ENCODE data around the gene SMYD3.

The SMYD3 gene

DNA sequence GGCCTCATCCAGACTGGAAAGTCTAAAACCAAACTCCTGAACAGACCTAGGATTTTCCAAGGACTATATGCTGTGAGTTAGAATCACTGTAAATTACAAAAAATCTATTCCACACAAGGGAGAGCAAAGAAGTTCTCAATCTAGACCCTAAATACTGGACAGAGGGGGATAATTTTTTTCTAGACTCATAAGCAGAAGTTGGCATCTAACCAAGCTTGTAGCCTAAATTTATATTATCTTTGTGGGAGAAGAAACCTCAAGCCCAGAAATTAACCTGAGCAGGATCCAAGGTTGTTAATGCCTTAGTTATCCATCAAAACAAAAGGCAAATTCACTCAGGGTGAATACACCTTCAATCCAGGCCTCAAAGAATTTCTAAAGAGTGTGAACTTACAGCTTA, 290.2 kb downstream of the SMYD3 start:
- H3K4me1 ChIP-seq (ENCODE audit: control insufficient read depth, insufficient read depth, low read length) = no peaks in the 10 kb centered on the region
- no peaks in the 10 kb centered on the region for H3K9me3 ChIP-seq (ENCODE audit: control insufficient read depth, insufficient read depth, low read depth, low read length)
- TF ChIP-seq ZNF514 (tag by site-specific recombination; IDR thresholded peaks at IDR 0.05) (no peak), ZNF146 (tag by site-specific recombination; IDR thresholded peaks at IDR 0.05) (no peak), ZNF747 (tag by site-specific recombination; IDR thresholded peaks at IDR 0.05) (no peak), ZNF530 (tag by site-specific recombination; IDR thresholded peaks at IDR 0.05; ENCODE audit: low read depth) (no peak), KLF9 (tag by site-specific recombination; IDR thresholded peaks at IDR 0.05; ENCODE audit: low read depth) (no peak), ZFP69B (tag by site-specific recombination; IDR thresholded peaks at IDR 0.05) (no peak), ZNF777 (tag by site-specific recombination; IDR thresholded peaks at IDR 0.05; ENCODE audit: borderline replicate concordance) (no peak), ZNF707 (tag by site-specific recombination; IDR thresholded peaks at IDR 0.05) (no peak), ZSCAN23 (tag by site-specific recombination; IDR thresholded peaks at IDR 0.05) (no peak), ZNF529 (tag by site-specific recombination; IDR thresholded peaks at IDR 0.05; ENCODE audit: insufficient replicate concordance) (no peak), ZNF155 (tag by site-specific recombination; IDR thresholded peaks at IDR 0.05) (no peak), SALL2 (tag by site-specific recombination; IDR thresholded peaks at IDR 0.05; ENCODE audit: borderline replicate concordance) (no peak)
- TF ChIP-seq, protein P1, sequence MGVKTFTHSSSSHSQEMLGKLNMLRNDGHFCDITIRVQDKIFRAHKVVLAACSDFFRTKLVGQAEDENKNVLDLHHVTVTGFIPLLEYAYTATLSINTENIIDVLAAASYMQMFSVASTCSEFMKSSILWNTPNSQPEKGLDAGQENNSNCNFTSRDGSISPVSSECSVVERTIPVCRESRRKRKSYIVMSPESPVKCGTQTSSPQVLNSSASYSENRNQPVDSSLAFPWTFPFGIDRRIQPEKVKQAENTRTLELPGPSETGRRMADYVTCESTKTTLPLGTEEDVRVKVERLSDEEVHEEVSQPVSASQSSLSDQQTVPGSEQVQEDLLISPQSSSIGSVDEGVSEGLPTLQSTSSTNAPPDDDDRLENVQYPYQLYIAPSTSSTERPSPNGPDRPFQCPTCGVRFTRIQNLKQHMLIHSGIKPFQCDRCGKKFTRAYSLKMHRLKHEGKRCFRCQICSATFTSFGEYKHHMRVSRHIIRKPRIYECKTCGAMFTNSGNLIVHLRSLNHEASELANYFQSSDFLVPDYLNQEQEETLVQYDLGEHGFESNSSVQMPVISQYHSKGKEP (tag by site-specific recombination; IDR thresholded peaks at IDR 0.05) = no peak
- TF ChIP-seq, protein P2, sequence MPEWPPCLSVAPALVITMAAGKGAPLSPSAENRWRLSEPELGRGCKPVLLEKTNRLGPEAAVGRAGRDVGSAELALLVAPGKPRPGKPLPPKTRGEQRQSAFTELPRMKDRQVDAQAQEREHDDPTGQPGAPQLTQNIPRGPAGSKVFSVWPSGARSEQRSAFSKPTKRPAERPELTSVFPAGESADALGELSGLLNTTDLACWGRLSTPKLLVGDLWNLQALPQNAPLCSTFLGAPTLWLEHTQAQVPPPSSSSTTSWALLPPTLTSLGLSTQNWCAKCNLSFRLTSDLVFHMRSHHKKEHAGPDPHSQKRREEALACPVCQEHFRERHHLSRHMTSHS (tag by site-specific recombination; IDR thresholded peaks at IDR 0.05) = no peak
- TF ChIP-seq, protein P3, sequence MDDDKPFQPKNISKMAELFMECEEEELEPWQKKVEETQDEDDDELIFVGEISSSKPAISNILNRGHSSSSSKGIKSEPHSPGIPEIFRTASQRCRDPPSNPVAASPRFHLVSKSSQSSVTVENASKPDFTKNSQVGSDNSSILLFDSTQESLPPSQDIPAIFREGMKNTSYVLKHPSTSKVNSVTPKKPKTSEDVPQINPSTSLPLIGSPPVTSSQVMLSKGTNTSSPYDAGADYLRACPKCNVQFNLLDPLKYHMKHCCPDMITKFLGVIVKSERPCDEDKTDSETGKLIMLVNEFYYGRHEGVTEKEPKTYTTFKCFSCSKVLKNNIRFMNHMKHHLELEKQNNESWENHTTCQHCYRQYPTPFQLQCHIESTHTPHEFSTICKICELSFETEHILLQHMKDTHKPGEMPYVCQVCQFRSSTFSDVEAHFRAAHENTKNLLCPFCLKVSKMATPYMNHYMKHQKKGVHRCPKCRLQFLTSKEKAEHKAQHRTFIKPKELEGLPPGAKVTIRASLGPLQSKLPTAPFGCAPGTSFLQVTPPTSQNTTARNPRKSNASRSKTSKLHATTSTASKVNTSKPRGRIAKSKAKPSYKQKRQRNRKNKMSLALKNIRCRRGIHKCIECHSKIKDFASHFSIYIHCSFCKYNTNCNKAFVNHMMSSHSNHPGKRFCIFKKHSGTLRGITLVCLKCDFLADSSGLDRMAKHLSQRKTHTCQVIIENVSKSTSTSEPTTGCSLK (tag by site-specific recombination; IDR thresholded peaks at IDR 0.05) = no peak
- TF ChIP-seq, protein P4, sequence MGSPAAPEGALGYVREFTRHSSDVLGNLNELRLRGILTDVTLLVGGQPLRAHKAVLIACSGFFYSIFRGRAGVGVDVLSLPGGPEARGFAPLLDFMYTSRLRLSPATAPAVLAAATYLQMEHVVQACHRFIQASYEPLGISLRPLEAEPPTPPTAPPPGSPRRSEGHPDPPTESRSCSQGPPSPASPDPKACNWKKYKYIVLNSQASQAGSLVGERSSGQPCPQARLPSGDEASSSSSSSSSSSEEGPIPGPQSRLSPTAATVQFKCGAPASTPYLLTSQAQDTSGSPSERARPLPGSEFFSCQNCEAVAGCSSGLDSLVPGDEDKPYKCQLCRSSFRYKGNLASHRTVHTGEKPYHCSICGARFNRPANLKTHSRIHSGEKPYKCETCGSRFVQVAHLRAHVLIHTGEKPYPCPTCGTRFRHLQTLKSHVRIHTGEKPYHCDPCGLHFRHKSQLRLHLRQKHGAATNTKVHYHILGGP (tag by site-specific recombination; IDR thresholded peaks at IDR 0.05) = no peak
- TF ChIP-seq, protein P5, sequence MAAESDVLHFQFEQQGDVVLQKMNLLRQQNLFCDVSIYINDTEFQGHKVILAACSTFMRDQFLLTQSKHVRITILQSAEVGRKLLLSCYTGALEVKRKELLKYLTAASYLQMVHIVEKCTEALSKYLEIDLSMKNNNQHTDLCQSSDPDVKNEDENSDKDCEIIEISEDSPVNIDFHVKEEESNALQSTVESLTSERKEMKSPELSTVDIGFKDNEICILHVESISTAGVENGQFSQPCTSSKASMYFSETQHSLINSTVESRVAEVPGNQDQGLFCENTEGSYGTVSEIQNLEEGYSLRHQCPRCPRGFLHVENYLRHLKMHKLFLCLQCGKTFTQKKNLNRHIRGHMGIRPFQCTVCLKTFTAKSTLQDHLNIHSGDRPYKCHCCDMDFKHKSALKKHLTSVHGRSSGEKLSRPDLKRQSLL (tag by site-specific recombination; IDR thresholded peaks at IDR 0.05) = no peak
- TF ChIP-seq, protein P6, sequence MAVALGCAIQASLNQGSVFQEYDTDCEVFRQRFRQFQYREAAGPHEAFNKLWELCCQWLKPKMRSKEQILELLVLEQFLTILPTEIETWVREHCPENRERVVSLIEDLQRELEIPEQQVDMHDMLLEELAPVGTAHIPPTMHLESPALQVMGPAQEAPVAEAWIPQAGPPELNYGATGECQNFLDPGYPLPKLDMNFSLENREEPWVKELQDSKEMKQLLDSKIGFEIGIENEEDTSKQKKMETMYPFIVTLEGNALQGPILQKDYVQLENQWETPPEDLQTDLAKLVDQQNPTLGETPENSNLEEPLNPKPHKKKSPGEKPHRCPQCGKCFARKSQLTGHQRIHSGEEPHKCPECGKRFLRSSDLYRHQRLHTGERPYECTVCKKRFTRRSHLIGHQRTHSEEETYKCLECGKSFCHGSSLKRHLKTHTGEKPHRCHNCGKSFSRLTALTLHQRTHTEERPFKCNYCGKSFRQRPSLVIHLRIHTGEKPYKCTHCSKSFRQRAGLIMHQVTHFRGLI (tag by site-specific recombination; IDR thresholded peaks at IDR 0.05) = no peak
- TF ChIP-seq, protein P7, sequence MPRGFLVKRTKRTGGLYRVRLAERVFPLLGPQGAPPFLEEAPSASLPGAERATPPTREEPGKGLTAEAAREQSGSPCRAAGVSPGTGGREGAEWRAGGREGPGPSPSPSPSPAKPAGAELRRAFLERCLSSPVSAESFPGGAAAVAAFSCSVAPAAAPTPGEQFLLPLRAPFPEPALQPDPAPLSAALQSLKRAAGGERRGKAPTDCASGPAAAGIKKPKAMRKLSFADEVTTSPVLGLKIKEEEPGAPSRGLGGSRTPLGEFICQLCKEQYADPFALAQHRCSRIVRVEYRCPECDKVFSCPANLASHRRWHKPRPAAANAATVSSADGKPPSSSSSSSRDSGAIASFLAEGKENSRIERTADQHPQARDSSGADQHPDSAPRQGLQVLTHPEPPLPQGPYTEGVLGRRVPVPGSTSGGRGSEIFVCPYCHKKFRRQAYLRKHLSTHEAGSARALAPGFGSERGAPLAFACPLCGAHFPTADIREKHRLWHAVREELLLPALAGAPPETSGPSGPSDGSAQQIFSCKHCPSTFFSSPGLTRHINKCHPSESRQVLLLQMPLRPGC (tag by site-specific recombination; IDR thresholded peaks at IDR 0.05) = no peak
- no peak overlapping the region for H3K4me3 ChIP-seq (ENCODE audit: low read depth, low read length)
- no peak overlapping the region for H3K27ac ChIP-seq (ENCODE audit: extremely low read depth, low read depth, low read length)
- no peaks in the 10 kb centered on the region for H3K36me3 ChIP-seq (ENCODE audit: control insufficient read depth in 2 of 2, insufficient read depth in 1 of 2, low read length in 2 of 2)
- ChIA-PET CTCF (no interaction called here), POLR2A (no interaction called here)
